HEK293 (cell line): ENCODE measurements around the gene CCDC187.

Source experiments
- KLF10 ChIP-seq: fragments of 450-650 bp; IDR thresholded peaks from 2 replicates; pipeline ENCODE4 v1.5.1; 2018; ENCODE audit warnings: missing biosample characterization, mild to moderate bottlenecking, missing genetic modification characterization
- PRDM10 ChIP-seq: fragments of 450-650 bp; formaldehyde crosslinking; IDR thresholded peaks from 2 replicates; pipeline ENCODE4 v1.5.1; 2016; ENCODE audit warnings: missing biosample characterization, missing genetic modification characterization
- YY1 ChIP-seq: fragments of 450-650 bp; formaldehyde crosslinking; IDR thresholded peaks from 2 replicates; pipeline ENCODE4 v1.5.1; 2018; ENCODE audit warnings: missing biosample characterization, missing genetic modification characterization
- ZNF157 ChIP-seq: fragments of 450-650 bp; formaldehyde crosslinking; IDR thresholded peaks from 2 replicates; pipeline ENCODE4 v1.5.1; 2016; ENCODE audit warnings: missing biosample characterization, missing genetic modification characterization

DNA sequence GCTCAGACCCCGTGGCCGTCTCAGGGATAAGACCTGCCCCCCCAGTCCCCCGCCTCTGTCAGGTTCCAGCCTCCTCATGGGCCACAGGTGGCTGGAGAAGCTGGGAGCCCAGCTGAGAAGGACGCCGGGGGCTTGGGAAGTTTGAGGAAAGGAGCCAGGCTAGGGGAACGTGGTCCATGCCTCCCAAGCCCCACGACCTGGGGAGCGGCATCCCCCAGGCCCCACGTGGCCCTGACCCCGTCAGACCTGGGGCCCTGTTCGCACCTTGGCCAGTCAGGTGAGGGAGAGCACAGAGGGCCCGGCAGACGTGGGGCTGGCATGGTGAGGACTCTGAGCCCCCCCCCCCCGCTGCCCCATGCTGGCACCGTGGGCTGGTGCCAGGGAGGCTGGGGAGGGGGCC, 27.1 kb upstream of the CCDC187 start:
- TF ChIP-seq ZNF157 (tag by site-specific recombination) = no peak
- TF ChIP-seq YY1 (tag by site-specific recombination) = no peak
- no peak for TF ChIP-seq KLF10 (tag by site-specific recombination)
- no peak for TF ChIP-seq PRDM10 (tag by site-specific recombination)
